ENCODE results near the gene EXOC2.

DNA sequence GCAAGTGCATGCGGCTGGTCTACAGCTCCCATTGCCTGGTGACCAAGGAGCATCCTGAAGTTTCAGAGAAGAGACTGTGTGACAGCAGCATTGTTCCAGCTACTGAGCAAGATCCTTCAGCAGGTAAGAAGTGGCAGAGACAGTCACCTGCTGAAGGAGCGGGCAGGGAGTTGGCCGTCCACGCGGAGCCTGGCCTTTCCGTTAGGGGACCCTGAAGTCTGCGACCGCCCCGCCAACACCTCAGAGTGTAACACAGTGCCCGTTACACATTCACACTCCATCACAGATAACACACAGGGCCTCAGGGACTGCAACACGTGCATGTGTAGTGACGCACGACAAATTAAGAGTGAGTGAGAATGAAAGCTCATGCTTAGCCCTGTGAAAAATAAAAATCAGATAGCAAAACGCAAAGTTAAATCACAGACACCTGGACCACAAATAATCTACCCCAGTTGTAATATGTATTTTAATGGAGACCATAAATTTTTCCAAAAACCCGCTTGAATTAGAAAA is 207.2 kb downstream of the EXOC2 start:
- TF ChIP-seq POLR2AphosphoS5 (IDR thresholded peaks at IDR 0.05; ENCODE audit: low read depth, low read length) (no peak), TAF1 (IDR thresholded peaks at IDR 0.05; ENCODE audit: borderline replicate concordance, insufficient read depth, low read length) (no peak)
- TF ChIP-seq, protein P1, sequence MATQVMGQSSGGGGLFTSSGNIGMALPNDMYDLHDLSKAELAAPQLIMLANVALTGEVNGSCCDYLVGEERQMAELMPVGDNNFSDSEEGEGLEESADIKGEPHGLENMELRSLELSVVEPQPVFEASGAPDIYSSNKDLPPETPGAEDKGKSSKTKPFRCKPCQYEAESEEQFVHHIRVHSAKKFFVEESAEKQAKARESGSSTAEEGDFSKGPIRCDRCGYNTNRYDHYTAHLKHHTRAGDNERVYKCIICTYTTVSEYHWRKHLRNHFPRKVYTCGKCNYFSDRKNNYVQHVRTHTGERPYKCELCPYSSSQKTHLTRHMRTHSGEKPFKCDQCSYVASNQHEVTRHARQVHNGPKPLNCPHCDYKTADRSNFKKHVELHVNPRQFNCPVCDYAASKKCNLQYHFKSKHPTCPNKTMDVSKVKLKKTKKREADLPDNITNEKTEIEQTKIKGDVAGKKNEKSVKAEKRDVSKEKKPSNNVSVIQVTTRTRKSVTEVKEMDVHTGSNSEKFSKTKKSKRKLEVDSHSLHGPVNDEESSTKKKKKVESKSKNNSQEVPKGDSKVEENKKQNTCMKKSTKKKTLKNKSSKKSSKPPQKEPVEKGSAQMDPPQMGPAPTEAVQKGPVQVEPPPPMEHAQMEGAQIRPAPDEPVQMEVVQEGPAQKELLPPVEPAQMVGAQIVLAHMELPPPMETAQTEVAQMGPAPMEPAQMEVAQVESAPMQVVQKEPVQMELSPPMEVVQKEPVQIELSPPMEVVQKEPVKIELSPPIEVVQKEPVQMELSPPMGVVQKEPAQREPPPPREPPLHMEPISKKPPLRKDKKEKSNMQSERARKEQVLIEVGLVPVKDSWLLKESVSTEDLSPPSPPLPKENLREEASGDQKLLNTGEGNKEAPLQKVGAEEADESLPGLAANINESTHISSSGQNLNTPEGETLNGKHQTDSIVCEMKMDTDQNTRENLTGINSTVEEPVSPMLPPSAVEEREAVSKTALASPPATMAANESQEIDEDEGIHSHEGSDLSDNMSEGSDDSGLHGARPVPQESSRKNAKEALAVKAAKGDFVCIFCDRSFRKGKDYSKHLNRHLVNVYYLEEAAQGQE (IDR thresholded peaks at IDR 0.05; ENCODE audit: insufficient read depth in 1 of 2, low read depth in 2 of 2, low read length in 2 of 2): no peak
